Effector memory CD8-positive, alpha-beta T cell (primary cell): Measurements from ENCODE around the gene CTAGE1.
A peak's percentile ranks its signal among the peaks of the same experiment; 100 is the strongest.
"Not testable (repeated sequence)": the region's sequence is repeated elsewhere in the genome, so short reads cannot be mapped to it uniquely, and the experiment has no call there.

Experiments used
- ATAC-seq: fragments of 150-1000 bp; cut with Tn5 transposase; replicated peaks from 2 replicates; pipeline ENCODE4 v1.10.0; 2021; ENCODE audit warnings: mild to moderate bottlenecking, moderate library complexity
- DNase-seq, 3 experiments: peaks; one replicate each; pipeline ENCODE4 v3.0.0; 2021
- H3K27ac Mint-ChIP-seq, 2 donors: one replicate each; pipeline ENCODE4 v1.8.0; 2022; ENCODE audit warnings: mild to moderate bottlenecking in 2 of 2, mixed read lengths in 2 of 2, moderate library complexity in 2 of 2
- H3K27me3 Mint-ChIP-seq, 2 donors: one replicate each; pipeline ENCODE4 v1.8.0; 2022; ENCODE audit warnings: mixed read lengths in 2 of 2
- H3K36me3 Mint-ChIP-seq: one replicate; pipeline ENCODE4 v1.8.0; 2022; ENCODE audit warnings: mild to moderate bottlenecking, moderate library complexity, mixed read lengths; ENCODE audit not compliant: insufficient read depth
- H3K4me1 Mint-ChIP-seq, 2 donors: one replicate each; pipeline ENCODE4 v1.8.0; 2022; ENCODE audit warnings: low read depth in 2 of 2, mixed read lengths in 2 of 2
- H3K4me3 Mint-ChIP-seq, 2 donors: one replicate each; pipeline ENCODE4 v1.8.0; 2022; ENCODE audit warnings: mild to moderate bottlenecking in 2 of 2, mixed read lengths in 2 of 2, moderate library complexity in 2 of 2
- H3K9me3 Mint-ChIP-seq, 2 donors: one replicate each; pipeline ENCODE4 v1.8.0; 2022; ENCODE audit warnings: mixed read lengths in 2 of 2

Gene CTAGE1

GRCh38 chr18:22450318-22450717, 32.6 kb upstream of the CTAGE1 start:
- not testable (repeated sequence) for H3K27ac Mint-ChIP-seq, H3K27me3 Mint-ChIP-seq, DNase-seq, ATAC-seq, H3K4me1 Mint-ChIP-seq, H3K4me3 Mint-ChIP-seq, H3K36me3 Mint-ChIP-seq
- peaks cover 3 to 12% of the 10 kb centered on the region in 2 donors for H3K9me3 Mint-ChIP-seq

GRCh38 chr18:22449753-22450152, 32.0 kb upstream of the CTAGE1 start:
- DNase-seq, ATAC-seq, H3K4me1 Mint-ChIP-seq, H3K27me3 Mint-ChIP-seq, H3K36me3 Mint-ChIP-seq, H3K4me3 Mint-ChIP-seq, H3K27ac Mint-ChIP-seq: not testable (repeated sequence)
- H3K9me3 Mint-ChIP-seq, result peaks cover 3 to 12% of the 10 kb centered on the region in 2 donors

- Mint-ChIP-seq H3K27ac (no peak overlapping the region), H3K4me1 (peaks cover 0 to 2% of the 10 kb centered on the region in 2 donors), H3K9me3 (peaks cover 3 to 12% of the 10 kb centered on the region in 2 donors), H3K4me3 (no peak overlapping the region), H3K36me3 (no peaks in the 10 kb centered on the region), H3K27me3 (no peaks in the 10 kb centered on the region)
- ATAC-seq (no peak), DNase-seq (no peak)
Measured at GRCh38 chr18:22448238-22448637, 30.5 kb upstream of the CTAGE1 start.

- no peak overlapping the region for H3K27ac Mint-ChIP-seq
- H3K4me3 Mint-ChIP-seq, result no peak overlapping the region
- no peaks in the 10 kb centered on the region for H3K36me3 Mint-ChIP-seq
- DNase-seq (no peak), ATAC-seq (no peak)
- no peaks in the 10 kb centered on the region for H3K27me3 Mint-ChIP-seq
- peaks cover 0 to 2% of the 10 kb centered on the region in 2 donors for H3K4me1 Mint-ChIP-seq
- H3K9me3 Mint-ChIP-seq, result peaks cover 3 to 12% of the 10 kb centered on the region in 2 donors
Measured at GRCh38 chr18:22447792-22448191, 30.1 kb upstream of the CTAGE1 start.

- ATAC-seq (no peak), DNase-seq (no peak)
- H3K4me1 Mint-ChIP-seq, result no peaks in the 10 kb centered on the region
- H3K9me3 Mint-ChIP-seq, result peaks cover 3 to 12% of the 10 kb centered on the region in 2 donors
- H3K27me3 Mint-ChIP-seq, result no peaks in the 10 kb centered on the region
- no peak overlapping the region for H3K27ac Mint-ChIP-seq
- no peaks in the 10 kb centered on the region for H3K36me3 Mint-ChIP-seq
- H3K4me3 Mint-ChIP-seq, result no peak overlapping the region
Measured at GRCh38 chr18:22446911-22447310, 29.2 kb upstream of the CTAGE1 start.

GRCh38 chr18:22446325-22446724, 28.6 kb upstream of the CTAGE1 start:
- Mint-ChIP-seq H3K27ac (no peak overlapping the region), H3K4me3 (no peak overlapping the region), H3K4me1 (no peaks in the 10 kb centered on the region), H3K36me3 (no peaks in the 10 kb centered on the region), H3K27me3 (no peaks in the 10 kb centered on the region), H3K9me3 (peaks cover 3 to 12% of the 10 kb centered on the region in 2 donors)
- no peak for ATAC-seq
- no peak for DNase-seq

- H3K36me3 Mint-ChIP-seq, result no peaks in the 10 kb centered on the region
- ATAC-seq (no peak), DNase-seq (no peak)
- no peaks in the 10 kb centered on the region for H3K9me3 Mint-ChIP-seq
- no peak overlapping the region for H3K4me3 Mint-ChIP-seq
- no peaks in the 10 kb centered on the region for H3K27me3 Mint-ChIP-seq
- H3K27ac Mint-ChIP-seq, result no peak overlapping the region
- no peaks in the 10 kb centered on the region for H3K4me1 Mint-ChIP-seq
Measured at GRCh38 chr18:22441638-22442037, 23.9 kb upstream of the CTAGE1 start.

GRCh38 chr18:22439447-22439846, 21.7 kb upstream of the CTAGE1 start:
- Mint-ChIP-seq H3K4me3 (no peak overlapping the region), H3K4me1 (no peaks in the 10 kb centered on the region), H3K9me3 (no peaks in the 10 kb centered on the region), H3K36me3 (no peaks in the 10 kb centered on the region), H3K27ac (no peak overlapping the region), H3K27me3 (no peaks in the 10 kb centered on the region)
- no peak for ATAC-seq
- no peak for DNase-seq

- H3K9me3 Mint-ChIP-seq, result no peaks in the 10 kb centered on the region
- no peak overlapping the region for H3K4me3 Mint-ChIP-seq
- no peak overlapping the region for H3K27ac Mint-ChIP-seq
- no peak for ATAC-seq
- H3K27me3 Mint-ChIP-seq, result no peaks in the 10 kb centered on the region
- no peak for DNase-seq
- H3K4me1 Mint-ChIP-seq, result peaks cover 0 to 1% of the 10 kb centered on the region in 2 donors
- H3K36me3 Mint-ChIP-seq, result no peaks in the 10 kb centered on the region
Measured at GRCh38 chr18:22436136-22436535, 18.4 kb upstream of the CTAGE1 start.

GRCh38 chr18:22434973-22435608, 17.4 kb upstream of the CTAGE1 start:
- Mint-ChIP-seq H3K4me3 (no peak overlapping the region), H3K36me3 (no peaks in the 10 kb centered on the region), H3K27me3 (no peaks in the 10 kb centered on the region), H3K4me1 (peaks cover 1 to 5% of the 10 kb centered on the region in 2 donors), H3K9me3 (no peaks in the 10 kb centered on the region), H3K27ac (no peak overlapping the region)
- DNase-seq, result no peak
- no peak for ATAC-seq

GRCh38 chr18:22433956-22434355, 16.2 kb upstream of the CTAGE1 start:
- Mint-ChIP-seq H3K36me3 (no peaks in the 10 kb centered on the region), H3K4me3 (no peak overlapping the region), H3K27ac (no peak overlapping the region), H3K4me1 (peaks cover 9 to 14% of the 10 kb centered on the region in 2 donors), H3K9me3 (peaks cover 0 to 2% of the 10 kb centered on the region in 2 donors), H3K27me3 (no peaks in the 10 kb centered on the region)
- DNase-seq, result no peak
- ATAC-seq, result no peak

- Mint-ChIP-seq H3K27ac (no peak overlapping the region), H3K9me3 (peaks cover 0 to 2% of the 10 kb centered on the region in 2 donors), H3K36me3 (no peaks in the 10 kb centered on the region), H3K4me3 (no peak overlapping the region), H3K4me1 (peaks cover 11 to 18% of the 10 kb centered on the region in 2 donors), H3K27me3 (no peaks in the 10 kb centered on the region)
- no peak for DNase-seq
- ATAC-seq, result no peak
Measured at GRCh38 chr18:22432657-22433137, 15.0 kb upstream of the CTAGE1 start.

- Mint-ChIP-seq H3K36me3 (no peaks in the 10 kb centered on the region), H3K27ac (peak overlapping the region; percentile 75 to 84), H3K4me3 (peak overlapping the region; percentile 26 to 60), H3K9me3 (peaks cover 0 to 4% of the 10 kb centered on the region in 2 donors), H3K4me1 (peaks cover 11 to 18% of the 10 kb centered on the region in 2 donors), H3K27me3 (no peaks in the 10 kb centered on the region)
- DNase-seq, result no peak
- peak; percentile 80 for ATAC-seq
Measured at GRCh38 chr18:22429564-22429963, 11.8 kb upstream of the CTAGE1 start.

GRCh38 chr18:22428672-22429071, 11.0 kb upstream of the CTAGE1 start:
- Mint-ChIP-seq H3K27ac (peak overlapping the region in 1 of 2 donors; percentile 84), H3K4me3 (no peak overlapping the region), H3K36me3 (no peaks in the 10 kb centered on the region), H3K4me1 (peaks cover 11 to 18% of the 10 kb centered on the region in 2 donors), H3K9me3 (peaks cover 0 to 4% of the 10 kb centered on the region in 2 donors), H3K27me3 (no peaks in the 10 kb centered on the region)
- ATAC-seq (no peak), DNase-seq (no peak)
